RWPE1 (cell line): ENCODE results near the gene ACAP2.

Experiments used
- CTCF ChIA-PET: fragments of 350-600 bp; sonication (Branson Sonifier 250); formaldehyde crosslinking; extraction: SDS; loops from one replicate; lab custom pipeline; 2021; lab: Yijun Ruan, JAX
- POLR2A ChIA-PET: fragments of 400-600 bp; formaldehyde crosslinking; extraction: SDS; loops from one replicate; lab custom pipeline; 2020; ENCODE audit warnings: antibody characterized with exemption; ENCODE audit not compliant: low non-redundant PET; lab: Yijun Ruan, JAX
- DNase-seq: peaks from one replicate; pipeline ENCODE4 v3.0.0; 2012; ENCODE audit warnings: low spot score
- H3K27ac ChIP-seq: fragments of 450-650 bp; 2 replicates; pipeline ENCODE4 v1.5.1; 2017
- CTCF ChIP-seq: fragments of 450-650 bp; conservative IDR thresholded peaks from 2 replicates; pipeline ENCODE4 v1.5.1; 2017; ENCODE audit warnings: low read depth, mild to moderate bottlenecking

Gene ACAP2

GRCh38 chr3:195453236-195453635 is 10.4 kb upstream of the ACAP2 start:
- H3K27ac ChIP-seq: no peak overlapping the region
- ChIA-PET POLR2A (no interaction called here), CTCF (no interaction called here)
- DNase-seq: no peak
- no peak for TF ChIP-seq CTCF

DNA sequence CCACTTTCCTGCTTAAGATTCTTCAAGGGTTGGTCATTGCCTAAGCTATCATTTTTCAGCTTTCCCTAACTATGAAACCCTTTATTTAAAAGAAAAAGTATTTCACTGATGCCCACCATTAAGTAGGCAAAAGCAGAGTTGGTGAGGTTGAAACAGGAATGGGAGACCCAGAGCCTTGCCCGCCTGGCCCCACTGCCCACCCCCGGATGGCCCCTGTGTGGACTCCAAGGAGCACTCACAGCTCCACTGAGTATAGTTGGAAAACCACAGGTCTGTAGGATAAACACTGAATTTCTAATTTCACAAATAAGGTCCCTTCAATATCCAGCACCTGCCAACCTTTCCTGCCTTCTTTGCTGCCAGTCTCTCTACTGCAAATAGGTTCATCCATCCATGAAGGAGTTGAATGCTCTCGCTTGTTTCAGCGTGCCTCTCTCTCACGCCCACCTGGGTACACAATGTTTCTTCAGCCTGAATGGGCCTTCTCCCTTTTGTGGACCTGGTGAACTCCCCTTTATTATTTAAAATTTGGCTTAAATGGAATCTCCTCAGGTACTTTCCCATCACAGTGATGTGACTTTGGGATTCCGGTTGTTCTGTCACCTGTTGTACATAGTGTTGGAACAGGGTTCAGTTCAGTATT is 8.7 kb upstream of the ACAP2 start:
- ChIA-PET CTCF (interaction anchor here (0.6 kb wide), 2 partner anchors 26 to 164 kb away, joined by 3 read pairs; no protein-coding TSS in a partner anchor), POLR2A (no interaction called here)
- DNase-seq: no peak
- no peak overlapping the region for H3K27ac ChIP-seq
- no peak for TF ChIP-seq CTCF

GRCh38 chr3:195450731-195451229 is 8.0 kb upstream of the ACAP2 start:
- H3K27ac ChIP-seq: no peak overlapping the region
- POLR2A ChIA-PET: no interaction called here
- CTCF ChIA-PET: no interaction called here
- no peak for TF ChIP-seq CTCF
- no peak for DNase-seq

DNA sequence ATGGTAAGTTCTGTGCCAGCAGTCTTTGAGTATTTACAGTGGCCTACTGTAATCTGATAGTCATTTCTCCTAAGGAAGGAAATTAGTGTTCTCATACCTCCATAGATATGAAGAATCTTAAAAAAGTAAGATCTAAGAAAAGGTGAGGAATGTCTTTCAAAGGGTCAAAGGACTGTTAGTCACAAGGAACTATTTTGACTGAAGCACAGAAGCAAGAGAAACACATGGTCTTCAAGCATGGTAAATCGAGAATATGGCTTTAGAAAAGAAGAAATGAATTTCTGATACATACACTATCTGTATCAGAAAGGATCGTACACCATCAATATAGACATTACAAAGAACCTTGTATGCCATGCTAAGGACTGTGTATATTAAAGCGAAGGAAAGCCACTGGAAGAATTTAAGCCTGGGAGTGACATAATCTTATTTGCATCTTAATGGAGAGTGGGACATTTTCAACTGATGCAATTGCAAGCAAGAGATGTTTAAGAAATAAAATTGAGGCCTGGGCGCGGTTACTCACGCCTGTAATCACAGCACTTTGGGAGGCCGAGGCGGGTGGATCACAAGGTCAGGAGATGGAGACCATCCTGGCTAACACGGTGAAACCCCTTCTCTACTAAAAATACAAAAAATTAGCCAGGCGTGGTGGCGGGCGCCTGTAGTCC is 5.5 kb upstream of the ACAP2 start:
- H3K27ac ChIP-seq: no peak overlapping the region
- ChIA-PET CTCF (no interaction called here), POLR2A (no interaction called here)
- DNase-seq: no peak
- no peak for TF ChIP-seq CTCF

GRCh38 chr3:195447201-195447600 is 4.4 kb upstream of the ACAP2 start:
- ChIA-PET POLR2A (no interaction called here), CTCF (no interaction called here)
- TF ChIP-seq CTCF: no peak
- no peak overlapping the region for H3K27ac ChIP-seq
- no peak for DNase-seq

DNA sequence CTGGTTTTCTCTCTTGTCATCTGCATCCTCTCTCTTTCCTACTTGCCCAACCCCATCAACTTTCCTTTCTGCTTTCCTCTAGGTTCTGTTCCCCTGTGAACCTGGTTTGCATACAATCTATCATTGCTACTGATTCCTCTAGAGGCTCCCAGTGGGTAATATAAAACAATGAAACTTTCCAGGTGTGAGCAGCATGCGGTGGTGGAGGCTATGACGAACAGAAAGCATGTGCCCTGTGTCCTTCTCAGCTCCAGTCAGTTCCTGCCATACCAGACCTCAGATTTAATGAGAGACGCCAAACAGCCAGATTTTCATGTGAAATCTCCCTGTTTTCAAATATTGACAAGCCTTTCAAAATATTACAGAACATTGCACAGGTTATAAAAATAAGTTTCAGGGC is 3.5 kb upstream of the ACAP2 start:
- DNase-seq: no peak
- POLR2A ChIA-PET: no interaction called here
- no peak for TF ChIP-seq CTCF
- CTCF ChIA-PET: interaction anchor here (0.7 kb wide), 1 partner anchor 90 kb away, joined by 4 read pairs; no protein-coding TSS in a partner anchor
- no peak overlapping the region for H3K27ac ChIP-seq
